ENCODE results near the gene ADGRL3.

Gene ADGRL3

GRCh38 chr4:61545902-61546480 lies 345.9 kb downstream of the ADGRL3 start:
- no peak for DNase-seq (ENCODE audit: low read depth, low spot score)

- DNase-seq (ENCODE audit: low read depth, low spot score): no peak
Measured at GRCh38 chr4:61549336-61549735, 349.2 kb downstream of the ADGRL3 start.

GRCh38 chr4:61553557-61554125 lies 353.5 kb downstream of the ADGRL3 start:
- no peak for DNase-seq (ENCODE audit: low read depth, low spot score)

- no peak for DNase-seq (ENCODE audit: low read depth, low spot score)
Measured at GRCh38 chr4:61555789-61556188, 355.7 kb downstream of the ADGRL3 start.

- no peak for DNase-seq (ENCODE audit: low read depth, low spot score)
Measured at GRCh38 chr4:61556277-61556676, 356.2 kb downstream of the ADGRL3 start.

- no peak for DNase-seq (ENCODE audit: low read depth, low spot score)
Measured at GRCh38 chr4:61559396-61559795, 359.3 kb downstream of the ADGRL3 start.

- DNase-seq (ENCODE audit: low read depth, low spot score): no peak
Measured at GRCh38 chr4:61561028-61561427, 360.9 kb downstream of the ADGRL3 start.

- DNase-seq (ENCODE audit: low read depth, low spot score): no peak
Measured at GRCh38 chr4:61571761-61572559, 371.8 kb downstream of the ADGRL3 start.

GRCh38 chr4:61575796-61576195 lies 375.7 kb downstream of the ADGRL3 start:
- no peak for DNase-seq (ENCODE audit: low read depth, low spot score)

GRCh38 chr4:61579786-61580185 lies 379.7 kb downstream of the ADGRL3 start:
- no peak for DNase-seq (ENCODE audit: low read depth, low spot score)

- no peak for DNase-seq (ENCODE audit: low read depth, low spot score)
Measured at GRCh38 chr4:61580721-61581377, 380.7 kb downstream of the ADGRL3 start.

GRCh38 chr4:61583696-61584095 lies 383.6 kb downstream of the ADGRL3 start:
- DNase-seq (ENCODE audit: low read depth, low spot score): no peak

- no peak for DNase-seq (ENCODE audit: low read depth, low spot score)
Measured at GRCh38 chr4:61588621-61589402, 388.7 kb downstream of the ADGRL3 start.

GRCh38 chr4:61590881-61591280 lies 390.8 kb downstream of the ADGRL3 start:
- no peak for DNase-seq (ENCODE audit: low read depth, low spot score)

GRCh38 chr4:61596606-61597340 lies 396.6 kb downstream of the ADGRL3 start:
- no peak for DNase-seq (ENCODE audit: low read depth, low spot score)

- DNase-seq (ENCODE audit: low read depth, low spot score): no peak
Measured at GRCh38 chr4:61603086-61603485, 403.0 kb downstream of the ADGRL3 start.

GRCh38 chr4:61604054-61604453 lies 403.9 kb downstream of the ADGRL3 start:
- no peak for DNase-seq (ENCODE audit: low read depth, low spot score)

- DNase-seq (ENCODE audit: low read depth, low spot score): no peak
Measured at GRCh38 chr4:61605984-61606383, 405.9 kb downstream of the ADGRL3 start.

GRCh38 chr4:61614231-61614630 lies 414.1 kb downstream of the ADGRL3 start:
- no peak for DNase-seq (ENCODE audit: low read depth, low spot score)

GRCh38 chr4:61619528-61619927 lies 419.4 kb downstream of the ADGRL3 start:
- DNase-seq (ENCODE audit: low read depth, low spot score): no peak

GRCh38 chr4:61628282-61628681 lies 428.2 kb downstream of the ADGRL3 start:
- no peak for DNase-seq (ENCODE audit: low read depth, low spot score)

Data from brain pericyte (primary cell).